BLaER1 (cell line): ENCODE measurements around the gene LYL1.

Experiments
- H3K27ac ChIP-seq: shearing (Covaris generic); formaldehyde crosslinking; 2 replicates; pipeline ENCODE4 v1.8.1; 2022
- H3K27me3 ChIP-seq: shearing (Covaris generic); formaldehyde crosslinking; 2 replicates; pipeline ENCODE4 v1.8.1; 2022
- H3K36me3 ChIP-seq: shearing (Covaris generic); formaldehyde crosslinking; 2 replicates; pipeline ENCODE4 v1.8.1; 2022
- H3K4me1 ChIP-seq: shearing (Covaris generic); formaldehyde crosslinking; 2 replicates; pipeline ENCODE4 v1.8.1; 2022
- H3K4me2 ChIP-seq: shearing (Covaris generic); formaldehyde crosslinking; 2 replicates; pipeline ENCODE4 v1.8.1; 2022
- H3K4me3 ChIP-seq: shearing (Covaris generic); formaldehyde crosslinking; 2 replicates; pipeline ENCODE4 v1.8.1; 2022
- H3K9ac ChIP-seq: shearing (Covaris generic); formaldehyde crosslinking; 2 replicates; pipeline ENCODE4 v1.8.1; 2022
- H3K9me3 ChIP-seq: shearing (Covaris generic); formaldehyde crosslinking; 2 replicates; pipeline ENCODE4 v1.8.1; 2022
- H4K20me1 ChIP-seq: shearing (Covaris generic); formaldehyde crosslinking; 2 replicates; pipeline ENCODE4 v1.8.1; 2022
- Cebpa-rat ChIP-seq: shearing (Covaris generic); IDR thresholded peaks from 2 replicates; pipeline ENCODE4 v1.8.1; 2022

The LYL1 gene

GRCh38 chr19:13089139-13089856 lies 13.4 kb downstream of the LYL1 start:
- no peaks in the 10 kb centered on the region; the same call in 1 of the 2 replicates for H4K20me1 ChIP-seq
- H3K9me3 ChIP-seq: no peaks in the 10 kb centered on the region
- no peak overlapping the region; the same call in 1 of the 2 replicates for H3K4me3 ChIP-seq
- peak overlapping the region; percentile 99 for H3K4me2 ChIP-seq
- H3K9ac ChIP-seq: peak overlapping the region; percentile 74
- H3K27ac ChIP-seq: peak overlapping the region; percentile 81
- no peaks in the 10 kb centered on the region for H3K27me3 ChIP-seq
- peaks cover 34% of the 10 kb centered on the region for H3K36me3 ChIP-seq
- no peak for TF ChIP-seq Cebpa-rat
- peaks cover 65% of the 10 kb centered on the region for H3K4me1 ChIP-seq

DNA sequence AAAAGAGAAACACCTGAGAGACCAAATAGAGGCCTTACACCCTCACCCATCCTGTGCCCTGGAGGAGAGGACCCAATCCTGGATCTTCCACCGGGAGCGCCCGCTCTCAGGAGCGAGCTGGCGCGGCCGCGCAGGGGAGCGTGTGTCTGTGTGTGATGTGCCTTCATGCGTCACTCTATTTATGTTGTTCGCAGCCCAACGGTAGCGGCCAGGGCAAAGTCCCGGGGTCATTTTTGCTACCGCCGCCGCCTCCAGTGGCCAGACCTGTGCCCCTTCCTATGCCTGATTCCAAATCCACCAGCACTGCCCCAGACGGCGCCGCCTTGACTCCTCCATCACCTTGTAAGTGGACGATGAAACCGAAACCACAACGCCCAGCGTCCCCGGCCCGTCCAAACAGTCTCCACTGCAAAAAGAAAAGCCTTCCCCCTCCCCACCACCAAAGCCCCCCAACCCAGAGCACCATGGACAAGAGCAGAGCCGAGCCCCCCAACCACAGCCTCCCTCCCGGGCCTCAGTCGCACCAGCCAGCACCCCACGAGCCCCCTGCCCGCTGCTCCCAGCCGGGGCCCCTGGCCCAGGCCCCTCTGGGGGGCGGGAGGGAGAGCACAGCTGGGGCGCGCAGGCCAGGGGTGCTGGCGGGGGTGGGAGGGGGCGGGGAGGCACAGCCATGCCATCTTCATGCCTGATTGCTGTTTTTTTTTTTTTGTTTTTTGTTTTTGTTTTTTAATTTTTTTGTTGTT lies 14.7 kb downstream of the LYL1 start:
- H3K4me1 ChIP-seq: peaks cover 52% of the 10 kb centered on the region
- no peaks in the 10 kb centered on the region for H3K27me3 ChIP-seq
- no peak overlapping the region for H3K27ac ChIP-seq
- TF ChIP-seq Cebpa-rat: no peak
- H3K4me3 ChIP-seq: no peak overlapping the region
- H4K20me1 ChIP-seq: no peaks in the 10 kb centered on the region; the same call in 1 of the 2 replicates
- H3K9ac ChIP-seq: no peak overlapping the region
- H3K36me3 ChIP-seq: peaks cover 48% of the 10 kb centered on the region
- no peak overlapping the region for H3K4me2 ChIP-seq
- H3K9me3 ChIP-seq: no peaks in the 10 kb centered on the region

DNA sequence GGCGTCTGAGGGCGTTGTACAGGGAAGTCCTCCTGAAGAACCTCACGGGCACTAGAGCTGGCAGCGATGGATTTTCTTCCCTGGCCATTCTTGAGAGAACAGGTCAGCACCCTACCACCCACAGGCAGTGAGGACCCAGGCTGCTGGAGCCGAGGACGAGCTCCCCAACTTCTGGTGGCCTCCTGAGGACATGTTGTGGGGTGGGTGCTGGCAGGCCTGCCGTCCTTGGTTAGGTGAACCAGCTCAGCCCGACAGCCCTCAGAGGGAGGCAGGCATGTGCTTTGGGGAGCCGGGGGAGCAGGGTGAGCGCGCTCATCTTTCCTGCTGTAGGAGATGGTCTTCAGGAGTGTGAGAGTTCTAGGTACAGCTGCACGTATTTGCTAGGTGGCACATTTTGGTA lies 15.4 kb downstream of the LYL1 start:
- H3K4me3 ChIP-seq: no peak overlapping the region
- no peak overlapping the region for H3K27ac ChIP-seq
- H3K4me2 ChIP-seq: no peak overlapping the region
- peaks cover 54% of the 10 kb centered on the region for H3K36me3 ChIP-seq
- no peaks in the 10 kb centered on the region for H3K27me3 ChIP-seq
- H3K4me1 ChIP-seq: peaks cover 45% of the 10 kb centered on the region
- no peak overlapping the region for H3K9ac ChIP-seq
- no peaks in the 10 kb centered on the region for H3K9me3 ChIP-seq
- H4K20me1 ChIP-seq: no peaks in the 10 kb centered on the region; the same call in 1 of the 2 replicates
- no peak for TF ChIP-seq Cebpa-rat

DNA sequence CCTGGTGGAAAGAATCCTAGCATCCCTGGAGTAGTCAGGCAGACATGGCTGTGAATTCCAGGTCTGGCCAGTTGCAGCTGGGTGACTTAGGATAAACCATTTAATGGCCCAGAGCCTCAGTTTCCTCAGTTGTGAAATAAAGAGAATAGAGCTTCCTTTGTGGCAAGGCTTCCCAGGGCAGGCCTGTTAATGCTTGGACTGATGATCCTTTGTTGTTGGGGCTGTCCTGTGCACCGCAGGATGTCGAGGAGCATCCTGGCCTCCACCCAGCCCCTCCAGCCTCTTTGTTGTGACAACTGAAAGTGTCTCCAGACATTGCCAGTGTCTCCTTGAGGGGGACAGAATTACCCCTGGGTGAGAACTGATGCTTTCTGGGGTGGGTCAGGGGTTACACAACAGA lies 16.3 kb downstream of the LYL1 start:
- peaks cover 35% of the 10 kb centered on the region for H3K4me1 ChIP-seq
- no peak overlapping the region for H3K4me3 ChIP-seq
- no peak for TF ChIP-seq Cebpa-rat
- no peak overlapping the region for H3K9ac ChIP-seq
- no peaks in the 10 kb centered on the region for H3K27me3 ChIP-seq
- no peaks in the 10 kb centered on the region for H3K9me3 ChIP-seq
- H4K20me1 ChIP-seq: no peaks in the 10 kb centered on the region; the same call in 1 of the 2 replicates
- H3K27ac ChIP-seq: no peak overlapping the region
- H3K36me3 ChIP-seq: peaks cover 64% of the 10 kb centered on the region
- H3K4me2 ChIP-seq: no peak overlapping the region

- no peak for TF ChIP-seq Cebpa-rat
- Histone ChIP-seq H4K20me1 (no peaks in the 10 kb centered on the region; the same call in 1 of the 2 replicates), H3K9ac (no peak overlapping the region), H3K4me3 (no peak overlapping the region), H3K27me3 (no peaks in the 10 kb centered on the region), H3K36me3 (peaks cover 68% of the 10 kb centered on the region), H3K27ac (no peak overlapping the region), H3K4me1 (peaks cover 28% of the 10 kb centered on the region), H3K9me3 (no peaks in the 10 kb centered on the region), H3K4me2 (no peak overlapping the region; the same call in 1 of the 2 replicates)
Measured at GRCh38 chr19:13085666-13086065, 17.0 kb downstream of the LYL1 start.

DNA sequence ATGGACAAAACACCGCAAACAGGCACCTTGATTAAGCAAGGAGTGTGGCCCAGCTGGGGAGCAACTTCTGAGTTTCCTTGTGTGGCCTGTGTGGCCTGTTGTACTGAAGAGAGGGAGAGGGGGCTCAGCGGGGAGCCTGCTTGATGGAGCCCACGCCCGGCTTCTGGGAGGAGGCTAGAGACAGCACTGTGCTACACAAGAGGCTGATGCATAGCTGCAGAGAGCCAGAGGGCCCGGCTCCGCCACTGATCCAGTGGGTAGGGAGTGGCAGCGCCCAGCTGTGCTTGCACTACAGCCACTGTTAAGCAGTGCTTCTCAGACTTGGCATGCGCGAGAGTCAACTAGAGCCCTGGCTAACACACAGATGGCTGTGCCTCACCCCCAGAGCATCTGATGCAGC lies 19.0 kb downstream of the LYL1 start:
- Histone ChIP-seq H3K4me2 (no peak overlapping the region), H3K36me3 (peaks cover 84% of the 10 kb centered on the region), H3K9me3 (no peaks in the 10 kb centered on the region), H3K4me1 (peaks cover 20% of the 10 kb centered on the region), H3K9ac (no peak overlapping the region), H3K27me3 (no peaks in the 10 kb centered on the region), H4K20me1 (no peaks in the 10 kb centered on the region), H3K4me3 (no peak overlapping the region), H3K27ac (no peak overlapping the region)
- TF ChIP-seq Cebpa-rat: no peak

DNA sequence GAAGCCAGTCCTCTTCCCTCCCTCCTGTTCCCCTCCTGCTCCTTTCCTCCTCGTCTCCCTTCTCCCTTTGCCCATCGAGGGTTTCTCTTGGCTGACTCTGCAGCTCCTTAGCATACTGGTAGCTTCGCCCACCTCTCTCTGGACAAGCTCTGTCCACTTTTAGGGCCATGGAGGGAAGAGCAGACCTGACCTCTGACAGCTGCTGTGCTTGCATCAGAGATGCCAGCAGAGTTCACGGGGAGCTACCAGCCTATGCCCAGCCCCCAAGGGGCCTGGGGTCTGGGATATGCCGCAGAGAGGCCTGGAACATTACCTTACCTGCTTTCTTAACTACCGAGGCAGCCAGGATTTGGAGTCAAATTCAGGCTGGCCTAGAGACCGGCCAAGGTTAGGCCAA lies 19.7 kb downstream of the LYL1 start:
- no peak overlapping the region for H3K9ac ChIP-seq
- peaks cover under 1% of the 10 kb centered on the region; the same call in 1 of the 2 replicates for H4K20me1 ChIP-seq
- H3K27me3 ChIP-seq: no peaks in the 10 kb centered on the region
- peaks cover 23% of the 10 kb centered on the region for H3K4me1 ChIP-seq
- H3K4me2 ChIP-seq: no peak overlapping the region
- no peaks in the 10 kb centered on the region for H3K9me3 ChIP-seq
- no peak overlapping the region for H3K4me3 ChIP-seq
- no peak overlapping the region for H3K27ac ChIP-seq
- no peak for TF ChIP-seq Cebpa-rat
- H3K36me3 ChIP-seq: peaks cover 90% of the 10 kb centered on the region

DNA sequence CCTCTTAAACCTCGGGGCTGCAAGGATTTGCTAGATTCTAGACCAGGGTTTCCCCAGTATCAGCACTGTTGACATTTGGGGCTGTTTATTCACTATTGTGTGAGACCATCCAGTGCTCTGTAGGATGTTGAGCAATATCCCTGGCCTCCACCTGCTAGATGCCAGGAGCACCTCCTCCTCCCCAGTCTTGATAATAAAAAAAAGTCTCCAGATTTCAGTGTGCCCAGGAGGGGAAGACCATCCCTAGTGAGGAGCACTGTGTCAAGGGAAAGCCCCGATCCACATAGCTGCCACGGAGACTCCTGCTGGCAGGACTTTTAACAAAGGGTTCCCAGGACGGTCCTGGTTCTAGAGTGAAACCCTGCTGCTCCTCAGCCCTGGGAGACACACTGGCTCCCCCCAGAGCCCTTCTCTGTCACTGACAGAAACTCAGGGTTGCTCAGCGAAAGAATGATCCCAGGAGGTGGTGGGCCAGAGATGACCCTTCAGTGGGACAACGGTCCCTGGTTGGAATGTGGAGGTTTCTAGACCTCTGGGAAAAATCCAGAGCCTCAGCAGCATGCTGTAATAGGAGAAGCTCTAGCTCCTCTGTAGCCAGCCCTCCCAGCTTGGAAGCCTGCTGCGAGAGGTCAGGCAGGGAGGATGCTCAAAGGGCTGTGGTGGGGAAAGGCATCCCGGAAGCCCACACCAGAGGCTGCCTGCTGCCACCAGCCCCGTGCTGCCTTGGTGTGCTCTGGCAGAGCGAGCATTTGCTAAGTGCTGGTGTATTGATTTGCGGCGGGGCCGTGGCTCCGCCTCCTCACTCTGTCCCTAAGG lies 20.3 kb downstream of the LYL1 start:
- Histone ChIP-seq H3K4me2 (no peak overlapping the region), H3K4me1 (peaks cover 30% of the 10 kb centered on the region), H3K9me3 (no peaks in the 10 kb centered on the region), H4K20me1 (peaks cover 7% of the 10 kb centered on the region), H3K9ac (0 out of 2 replicates have a peak overlapping the region, but pooled peaks have one; percentile 24), H3K27ac (no peak overlapping the region), H3K36me3 (peaks cover 91% of the 10 kb centered on the region), H3K4me3 (no peak overlapping the region), H3K27me3 (no peaks in the 10 kb centered on the region)
- TF ChIP-seq Cebpa-rat: no peak

DNA sequence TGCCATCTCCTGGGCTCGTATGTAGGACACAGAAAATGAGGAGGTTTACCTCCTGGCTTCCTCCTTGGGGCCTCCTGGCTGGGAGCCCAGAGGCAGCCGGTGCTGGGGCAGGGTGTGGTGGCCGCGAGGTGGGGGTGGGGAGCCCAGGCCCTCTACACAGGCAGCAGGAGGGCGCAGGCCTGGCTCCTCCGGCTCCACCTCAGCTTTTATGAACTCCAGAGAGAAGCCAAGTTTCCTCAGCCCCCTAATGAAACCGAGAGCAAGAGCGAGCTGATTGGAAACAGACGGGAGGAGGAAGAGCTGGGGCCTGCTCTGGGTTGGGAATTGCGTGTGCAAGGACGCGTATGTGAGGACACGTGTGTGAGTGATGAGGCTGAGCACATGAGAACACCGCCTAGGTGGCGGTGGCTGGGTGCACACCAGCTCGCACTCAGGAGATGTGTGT lies 23.1 kb downstream of the LYL1 start:
- no peaks in the 10 kb centered on the region for H3K9me3 ChIP-seq
- TF ChIP-seq Cebpa-rat: no peak
- H3K27me3 ChIP-seq: no peaks in the 10 kb centered on the region
- H3K4me1 ChIP-seq: peaks cover 49% of the 10 kb centered on the region
- peak overlapping the region; percentile 41 for H3K27ac ChIP-seq
- H3K4me2 ChIP-seq: peak overlapping the region; percentile 77
- peaks cover 92% of the 10 kb centered on the region for H3K36me3 ChIP-seq
- H4K20me1 ChIP-seq: peaks cover 30% of the 10 kb centered on the region
- no peak overlapping the region for H3K4me3 ChIP-seq
- peak overlapping the region; percentile 55 for H3K9ac ChIP-seq
